Peyer's patch (tissue), 4 donors: ENCODE data around the gene RAB7B. TPM values are rescaled to one million over a fixed set of nuclear protein-coding genes. Genes with fewer than 3 reads are reported as not detected.

Experiments used
- DNase-seq, 3 donors: peaks; one replicate each; pipeline ENCODE4 v3.0.0-alpha.2; 2017 to 2019
- H3K27ac ChIP-seq, 4 donors: fragments of 200-600 bp; sonication (generic); one replicate each; pipeline ENCODE4 v1.5.1; 2016 to 2019
- H3K27me3 ChIP-seq, 2 donors: fragments of 200-600 bp; sonication (generic); one replicate each; pipeline ENCODE4 v1.5.1; 2019
- H3K36me3 ChIP-seq, 3 donors: fragments of 200-600 bp; sonication (generic); one replicate each; pipeline ENCODE4 v1.5.1; 2016 to 2019
- H3K4me1 ChIP-seq, 4 donors: fragments of 200-600 bp; sonication (generic); one replicate each; pipeline ENCODE4 v1.5.1; 2016 to 2019
- H3K4me3 ChIP-seq, 4 donors: fragments of 200-600 bp; sonication (generic); 1 replicate in 3 of 4; 2 replicates in 1 of 4; pipeline ENCODE4 v1.5.1; 2016 to 2019; ENCODE audit warnings: mild to moderate bottlenecking in 1 of 4
- H3K9me3 ChIP-seq, 4 donors: fragments of 200-600 bp; sonication (generic); one replicate each; pipeline ENCODE4 v1.5.1; 2016 to 2019; ENCODE audit warnings: mild to moderate bottlenecking in 1 of 4
- POLR2A ChIP-seq, 2 donors: fragments of 450-650 bp; IDR thresholded peaks; one replicate each; pipeline ENCODE4 v1.5.1; 2017; ENCODE audit warnings: antibody characterized with exemption in 2 of 2, mild to moderate bottlenecking in 2 of 2, moderate library complexity in 2 of 2
- total RNA-seq, 4 donors: library from RNA; depleted of rRNA; stranded (reverse); fragments of >200 nt; gene quantifications; one replicate each; pipeline ENCODE4 v1.1.0, GENCODE V29; 2016
- TF ChIP-seq, protein P1 (sequence below), 6 experiments: fragments of 450-650 bp in 4 of 6; fragments of 200-600 bp in 2 of 6; sonication (generic) in 1 of 6; IDR thresholded peaks; one replicate each; pipeline ENCODE4 v1.5.1; 2017 to 2019; ENCODE audit warnings: antibody characterized with exemption in 6 of 6, mild to moderate bottlenecking in 3 of 6, moderate library complexity in 1 of 6

The RAB7B gene
- total RNA-seq, 4 donors from 2014 or later: 0.35 to 0.47 (median 0.40) TPM; not detected in 1

DNA sequence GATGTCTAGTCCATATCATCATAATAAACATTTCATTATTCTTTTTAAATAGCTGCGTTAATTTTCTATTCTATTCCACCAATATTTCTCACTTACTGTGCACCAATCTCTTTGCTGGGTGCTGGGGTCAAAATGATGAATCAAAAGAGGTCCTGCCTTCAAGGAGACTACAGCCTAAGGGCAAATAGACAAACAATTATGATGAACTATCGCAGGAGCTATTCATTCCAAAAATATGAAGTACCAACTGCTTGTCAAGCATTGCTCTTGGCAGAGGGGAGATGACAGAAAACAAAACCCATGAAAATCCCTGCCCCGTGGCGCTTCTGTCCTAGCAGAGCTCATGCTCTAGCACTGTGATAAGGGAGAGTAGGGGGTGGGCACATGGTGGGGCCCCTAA is 31.1 kb downstream of the RAB7B start:
- H3K27me3 ChIP-seq: no peaks in the 10 kb centered on the region
- H3K36me3 ChIP-seq: no peaks in the 10 kb centered on the region
- TF ChIP-seq, protein P1, sequence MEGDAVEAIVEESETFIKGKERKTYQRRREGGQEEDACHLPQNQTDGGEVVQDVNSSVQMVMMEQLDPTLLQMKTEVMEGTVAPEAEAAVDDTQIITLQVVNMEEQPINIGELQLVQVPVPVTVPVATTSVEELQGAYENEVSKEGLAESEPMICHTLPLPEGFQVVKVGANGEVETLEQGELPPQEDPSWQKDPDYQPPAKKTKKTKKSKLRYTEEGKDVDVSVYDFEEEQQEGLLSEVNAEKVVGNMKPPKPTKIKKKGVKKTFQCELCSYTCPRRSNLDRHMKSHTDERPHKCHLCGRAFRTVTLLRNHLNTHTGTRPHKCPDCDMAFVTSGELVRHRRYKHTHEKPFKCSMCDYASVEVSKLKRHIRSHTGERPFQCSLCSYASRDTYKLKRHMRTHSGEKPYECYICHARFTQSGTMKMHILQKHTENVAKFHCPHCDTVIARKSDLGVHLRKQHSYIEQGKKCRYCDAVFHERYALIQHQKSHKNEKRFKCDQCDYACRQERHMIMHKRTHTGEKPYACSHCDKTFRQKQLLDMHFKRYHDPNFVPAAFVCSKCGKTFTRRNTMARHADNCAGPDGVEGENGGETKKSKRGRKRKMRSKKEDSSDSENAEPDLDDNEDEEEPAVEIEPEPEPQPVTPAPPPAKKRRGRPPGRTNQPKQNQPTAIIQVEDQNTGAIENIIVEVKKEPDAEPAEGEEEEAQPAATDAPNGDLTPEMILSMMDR (IDR thresholded peaks at IDR 0.05): no peak
- TF ChIP-seq POLR2A (IDR thresholded peaks at IDR 0.05): no peak
- no peak overlapping the region for H3K4me3 ChIP-seq
- H3K27ac ChIP-seq: no peak overlapping the region
- H3K9me3 ChIP-seq: no peaks in the 10 kb centered on the region
- no peak for DNase-seq
- no peaks in the 10 kb centered on the region for H3K4me1 ChIP-seq

DNA sequence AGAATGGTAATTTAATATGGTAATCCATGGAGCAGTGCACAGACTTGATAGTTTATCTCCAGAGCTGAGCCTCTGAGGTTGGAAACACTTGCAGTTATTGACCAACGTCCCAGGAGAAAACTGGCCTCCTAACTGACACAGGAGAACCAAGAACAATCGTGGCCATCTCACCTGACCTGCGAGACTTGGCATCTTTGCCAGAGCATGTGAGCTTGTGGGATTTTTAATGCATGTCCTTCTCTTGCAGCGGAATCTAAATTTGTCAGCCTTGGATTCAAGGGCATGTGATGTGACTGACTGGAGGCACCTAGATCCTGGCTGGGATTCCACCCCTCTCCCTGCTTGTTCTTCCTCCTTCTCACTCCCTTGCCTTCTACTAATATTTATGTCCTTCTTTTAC is 32.1 kb downstream of the RAB7B start:
- H3K36me3 ChIP-seq: no peaks in the 10 kb centered on the region
- no peaks in the 10 kb centered on the region for H3K4me1 ChIP-seq
- no peaks in the 10 kb centered on the region for H3K9me3 ChIP-seq
- H3K4me3 ChIP-seq: no peak overlapping the region
- TF ChIP-seq, protein P1 (IDR thresholded peaks at IDR 0.05): no peak
- TF ChIP-seq POLR2A (IDR thresholded peaks at IDR 0.05): no peak
- no peak for DNase-seq
- H3K27me3 ChIP-seq: no peaks in the 10 kb centered on the region
- H3K27ac ChIP-seq: no peak overlapping the region

DNA sequence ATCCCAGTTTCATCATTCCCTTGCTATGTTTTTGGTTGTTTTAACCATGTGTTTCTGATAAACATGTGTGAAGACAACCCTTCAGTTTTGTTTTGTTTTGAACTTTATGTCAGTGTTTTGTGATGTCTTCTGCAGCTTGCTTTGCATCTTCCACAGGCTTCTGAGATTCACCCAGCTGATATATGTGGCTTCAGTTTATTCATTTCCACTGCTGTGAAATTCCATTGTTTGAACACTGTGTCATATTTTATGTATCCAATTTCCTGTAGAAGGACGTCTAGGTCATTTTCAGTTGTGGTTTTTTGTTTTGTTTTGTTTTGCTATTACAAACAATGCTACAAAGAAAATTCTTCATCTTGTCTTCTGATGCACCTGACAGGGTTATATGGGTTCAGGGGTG is 32.7 kb downstream of the RAB7B start:
- H3K9me3 ChIP-seq: no peaks in the 10 kb centered on the region
- H3K4me3 ChIP-seq: no peak overlapping the region
- TF ChIP-seq, protein P1 (IDR thresholded peaks at IDR 0.05): no peak
- TF ChIP-seq POLR2A (IDR thresholded peaks at IDR 0.05): no peak
- no peak overlapping the region for H3K27ac ChIP-seq
- no peaks in the 10 kb centered on the region for H3K4me1 ChIP-seq
- DNase-seq: no peak
- H3K27me3 ChIP-seq: no peaks in the 10 kb centered on the region
- H3K36me3 ChIP-seq: no peaks in the 10 kb centered on the region

DNA sequence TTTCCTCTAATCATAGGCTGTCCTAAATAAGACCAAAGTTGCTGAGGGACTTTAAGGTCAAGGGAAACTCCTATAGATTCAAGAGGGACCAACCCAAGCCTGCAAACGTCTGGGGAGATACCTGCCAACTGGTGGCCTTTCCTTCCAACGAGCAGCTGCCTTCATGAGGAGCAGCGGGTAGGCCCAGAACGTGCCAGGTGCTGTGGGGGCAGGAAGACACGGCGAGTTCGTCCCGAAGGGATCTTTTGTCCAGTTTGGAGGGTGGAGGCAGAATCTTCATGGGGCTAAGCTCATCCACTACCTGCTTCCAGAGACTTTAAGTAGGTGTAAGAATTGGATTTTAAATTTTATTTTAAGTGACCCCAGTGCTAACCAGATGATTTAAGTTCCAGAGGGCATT is 34.0 kb downstream of the RAB7B start:
- H3K27ac ChIP-seq: no peak overlapping the region
- DNase-seq: no peak
- no peak overlapping the region for H3K4me3 ChIP-seq
- no peaks in the 10 kb centered on the region for H3K4me1 ChIP-seq
- H3K27me3 ChIP-seq: no peaks in the 10 kb centered on the region
- no peaks in the 10 kb centered on the region for H3K36me3 ChIP-seq
- TF ChIP-seq POLR2A (IDR thresholded peaks at IDR 0.05): no peak
- TF ChIP-seq, protein P1 (IDR thresholded peaks at IDR 0.05): no peak
- no peaks in the 10 kb centered on the region for H3K9me3 ChIP-seq

DNA sequence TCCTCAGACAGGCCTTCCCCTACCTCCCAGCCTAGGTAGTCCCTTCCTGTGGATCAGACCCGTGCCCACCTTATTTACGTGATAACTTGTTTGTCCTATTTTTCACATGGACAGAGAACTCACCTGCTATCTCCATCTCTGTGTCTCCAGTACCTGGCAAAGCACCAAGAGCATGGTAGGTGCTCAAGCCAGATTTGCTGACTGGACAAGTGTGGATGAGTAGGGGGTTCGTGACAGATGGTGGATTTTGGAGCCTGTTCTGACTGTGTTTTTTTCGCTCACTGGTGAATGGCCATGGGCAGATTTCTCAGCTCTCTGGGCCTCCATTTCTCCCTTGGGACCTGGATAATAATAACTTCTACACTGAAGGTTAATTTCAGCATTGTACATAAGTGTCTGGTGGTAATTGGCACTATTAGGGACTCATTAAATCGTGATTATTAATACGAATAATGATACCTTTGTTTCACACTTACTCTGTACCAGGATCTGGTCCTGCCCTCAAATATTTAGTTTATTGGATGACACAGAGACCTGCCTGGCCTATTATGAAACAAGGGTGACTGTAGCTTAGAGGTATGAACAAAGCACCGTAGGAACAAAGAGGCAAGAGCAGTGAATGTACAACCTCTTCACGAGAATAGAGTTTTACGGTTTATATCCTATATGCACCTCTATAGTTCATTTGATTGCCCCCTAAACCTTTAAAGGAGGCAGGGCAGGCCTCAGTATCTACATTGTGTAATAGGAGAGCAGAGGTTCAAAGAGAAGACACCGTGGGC is 35.5 kb downstream of the RAB7B start:
- TF ChIP-seq, protein P1 (IDR thresholded peaks at IDR 0.05): no peak
- no peak for TF ChIP-seq POLR2A (IDR thresholded peaks at IDR 0.05)
- Histone ChIP-seq H3K27me3 (no peaks in the 10 kb centered on the region), H3K27ac (no peak overlapping the region), H3K4me3 (no peak overlapping the region), H3K9me3 (no peaks in the 10 kb centered on the region), H3K36me3 (no peaks in the 10 kb centered on the region), H3K4me1 (no peaks in the 10 kb centered on the region)
- no peak for DNase-seq
